ENCODE results near the gene GCG.

The GCG gene

GRCh38 chr2:162152147-162152546 lies at the start of gene GCG:
TSS of gene GCG (minus strand) at chr2:162152247. CDS start at chr2:162149178, 3,069 bp downstream.
- TF ChIP-seq, protein P1, sequence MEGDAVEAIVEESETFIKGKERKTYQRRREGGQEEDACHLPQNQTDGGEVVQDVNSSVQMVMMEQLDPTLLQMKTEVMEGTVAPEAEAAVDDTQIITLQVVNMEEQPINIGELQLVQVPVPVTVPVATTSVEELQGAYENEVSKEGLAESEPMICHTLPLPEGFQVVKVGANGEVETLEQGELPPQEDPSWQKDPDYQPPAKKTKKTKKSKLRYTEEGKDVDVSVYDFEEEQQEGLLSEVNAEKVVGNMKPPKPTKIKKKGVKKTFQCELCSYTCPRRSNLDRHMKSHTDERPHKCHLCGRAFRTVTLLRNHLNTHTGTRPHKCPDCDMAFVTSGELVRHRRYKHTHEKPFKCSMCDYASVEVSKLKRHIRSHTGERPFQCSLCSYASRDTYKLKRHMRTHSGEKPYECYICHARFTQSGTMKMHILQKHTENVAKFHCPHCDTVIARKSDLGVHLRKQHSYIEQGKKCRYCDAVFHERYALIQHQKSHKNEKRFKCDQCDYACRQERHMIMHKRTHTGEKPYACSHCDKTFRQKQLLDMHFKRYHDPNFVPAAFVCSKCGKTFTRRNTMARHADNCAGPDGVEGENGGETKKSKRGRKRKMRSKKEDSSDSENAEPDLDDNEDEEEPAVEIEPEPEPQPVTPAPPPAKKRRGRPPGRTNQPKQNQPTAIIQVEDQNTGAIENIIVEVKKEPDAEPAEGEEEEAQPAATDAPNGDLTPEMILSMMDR (IDR thresholded peaks at IDR 0.05; ENCODE audit: low read depth, low read length), result no peak
- H3K4me3 ChIP-seq (ENCODE audit: low read depth, low read length), result no peak within 1 kb of the TSS

DNA sequence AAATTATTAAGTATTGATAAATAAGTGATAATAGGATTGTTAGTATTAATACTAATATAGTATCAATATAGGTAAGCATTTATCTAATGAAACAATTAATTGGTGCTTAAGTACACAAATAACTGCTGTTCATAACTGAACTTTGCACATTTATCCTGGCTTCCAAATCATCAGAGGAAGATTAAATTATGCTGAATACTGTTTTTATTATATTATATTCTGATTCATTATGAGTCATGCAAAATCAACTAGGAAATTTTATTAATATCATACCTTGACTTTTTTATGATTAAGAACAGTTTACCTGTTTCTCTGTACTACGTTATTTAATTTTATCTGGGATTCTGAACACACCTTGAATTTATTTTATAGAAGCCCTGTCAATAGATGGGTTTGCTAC lies 48.6 kb upstream of the GCG start:
- TF ChIP-seq, protein P1 (IDR thresholded peaks at IDR 0.05; ENCODE audit: low read depth, low read length), result no peak
- H3K4me3 ChIP-seq (ENCODE audit: low read depth, low read length), result no peak overlapping the region

DNA sequence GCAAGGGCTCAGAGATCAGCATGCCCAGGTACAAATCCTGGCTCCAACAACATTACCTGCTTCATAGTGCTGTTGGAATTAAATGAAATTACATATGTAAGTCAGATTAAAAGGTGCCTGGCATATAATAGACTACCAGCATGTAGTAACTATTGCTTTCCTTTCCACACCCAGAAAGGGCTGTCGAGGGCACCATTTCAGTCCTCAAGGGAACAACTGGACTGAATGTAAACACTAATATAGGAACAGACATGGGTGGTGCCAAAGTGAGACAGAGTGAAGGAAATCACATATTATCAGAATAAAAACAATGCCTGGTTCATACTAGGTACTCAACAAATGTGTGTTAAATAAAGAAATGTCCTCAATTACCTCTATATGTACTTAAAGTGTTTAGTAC lies 47.9 kb upstream of the GCG start:
- H3K4me3 ChIP-seq (ENCODE audit: low read depth, low read length), result no peak overlapping the region
- TF ChIP-seq, protein P1 (IDR thresholded peaks at IDR 0.05; ENCODE audit: low read depth, low read length), result no peak

- TF ChIP-seq, protein P1 (IDR thresholded peaks at IDR 0.05; ENCODE audit: low read depth, low read length), result no peak
- no peak overlapping the region for H3K4me3 ChIP-seq (ENCODE audit: low read depth, low read length)
These were observed 46.2 kb upstream of the GCG start for GRCh38 chr2:162198239-162198638.

DNA sequence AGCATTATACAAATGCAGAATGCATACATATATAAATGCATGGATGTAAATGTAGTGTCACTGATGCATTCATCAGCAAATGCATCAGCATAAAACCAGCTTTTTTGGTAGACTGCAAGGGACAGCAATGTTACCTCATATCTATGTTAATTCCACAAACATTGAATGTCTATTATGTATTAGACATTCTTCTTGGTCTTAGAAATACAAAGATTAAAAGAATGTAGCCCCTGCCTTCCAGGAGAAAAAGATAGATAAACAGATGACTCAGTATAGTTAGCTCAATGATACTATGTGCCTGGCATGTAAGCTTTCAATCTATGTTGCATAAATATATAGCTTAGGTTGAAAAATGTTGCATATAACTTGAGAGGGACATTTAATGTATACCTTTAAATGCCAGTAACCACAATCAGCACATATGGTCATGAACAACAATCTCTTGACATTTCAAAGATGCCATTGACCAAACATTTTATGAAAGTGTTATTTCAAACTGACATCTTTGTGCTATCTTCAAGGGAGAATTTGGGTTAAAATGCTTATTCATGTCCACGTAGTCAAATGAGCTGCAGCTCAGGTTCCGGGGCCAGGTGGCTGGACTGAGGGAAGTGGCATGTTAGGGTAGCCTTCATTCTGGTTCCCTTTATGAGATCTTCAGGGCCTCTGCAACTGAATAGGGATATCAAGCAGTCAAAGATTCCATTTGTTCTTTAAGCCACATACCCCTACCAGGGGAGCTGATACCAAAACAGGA lies 45.2 kb upstream of the GCG start:
- no peak overlapping the region for H3K4me3 ChIP-seq (ENCODE audit: low read depth, low read length)
- TF ChIP-seq, protein P1 (IDR thresholded peaks at IDR 0.05; ENCODE audit: low read depth, low read length), result no peak

GRCh38 chr2:162196638-162197037 lies 44.6 kb upstream of the GCG start:
- TF ChIP-seq, protein P1 (IDR thresholded peaks at IDR 0.05; ENCODE audit: low read depth, low read length), result no peak
- no peak overlapping the region for H3K4me3 ChIP-seq (ENCODE audit: low read depth, low read length)

GRCh38 chr2:162188451-162188850 lies 36.4 kb upstream of the GCG start:
- TF ChIP-seq, protein P1 (IDR thresholded peaks at IDR 0.05; ENCODE audit: low read depth, low read length), result no peak
- no peak overlapping the region for H3K4me3 ChIP-seq (ENCODE audit: low read depth, low read length)

Measured in WI38 (cell line).